Liver (tissue), 3 donors: ENCODE measurements around the gene SLC6A7.

ENCODE experiments used
- JUND ChIP-seq, 2 donors: IDR thresholded peaks; 2 replicates each; pipeline ENCODE4 v1.6.1; 2016; ENCODE audit warnings: antibody characterized with exemption in 2 of 2
- RAD21 ChIP-seq, 2 donors: IDR thresholded peaks; 2 replicates each; pipeline ENCODE4 v1.6.1; 2016; ENCODE audit warnings: antibody characterized with exemption in 2 of 2, mild to moderate bottlenecking in 2 of 2
- TAF1 ChIP-seq: conservative IDR thresholded peaks from 2 replicates; pipeline ENCODE4 v1.6.1; 2016; ENCODE audit warnings: antibody characterized with exemption, mild to moderate bottlenecking
- TF ChIP-seq, protein P1 (sequence below): fragments of 150-350 bp; IDR thresholded peaks from 2 replicates; pipeline ENCODE4 v1.5.1; 2017; ENCODE audit warnings: improper control_type of control experiment, low read depth, low read length; ENCODE audit not compliant: missing input control
- TF ChIP-seq, protein P2 (sequence below): IDR thresholded peaks from 2 replicates; pipeline ENCODE4 v1.6.1; 2016; ENCODE audit warnings: antibody characterized with exemption
- TF ChIP-seq, protein P3 (sequence below): IDR thresholded peaks from 2 replicates; pipeline ENCODE4 v1.6.1; 2016; ENCODE audit warnings: antibody characterized with exemption, mild to moderate bottlenecking
- donor health status: healthy.
- donor health status: healthy.

DNA sequence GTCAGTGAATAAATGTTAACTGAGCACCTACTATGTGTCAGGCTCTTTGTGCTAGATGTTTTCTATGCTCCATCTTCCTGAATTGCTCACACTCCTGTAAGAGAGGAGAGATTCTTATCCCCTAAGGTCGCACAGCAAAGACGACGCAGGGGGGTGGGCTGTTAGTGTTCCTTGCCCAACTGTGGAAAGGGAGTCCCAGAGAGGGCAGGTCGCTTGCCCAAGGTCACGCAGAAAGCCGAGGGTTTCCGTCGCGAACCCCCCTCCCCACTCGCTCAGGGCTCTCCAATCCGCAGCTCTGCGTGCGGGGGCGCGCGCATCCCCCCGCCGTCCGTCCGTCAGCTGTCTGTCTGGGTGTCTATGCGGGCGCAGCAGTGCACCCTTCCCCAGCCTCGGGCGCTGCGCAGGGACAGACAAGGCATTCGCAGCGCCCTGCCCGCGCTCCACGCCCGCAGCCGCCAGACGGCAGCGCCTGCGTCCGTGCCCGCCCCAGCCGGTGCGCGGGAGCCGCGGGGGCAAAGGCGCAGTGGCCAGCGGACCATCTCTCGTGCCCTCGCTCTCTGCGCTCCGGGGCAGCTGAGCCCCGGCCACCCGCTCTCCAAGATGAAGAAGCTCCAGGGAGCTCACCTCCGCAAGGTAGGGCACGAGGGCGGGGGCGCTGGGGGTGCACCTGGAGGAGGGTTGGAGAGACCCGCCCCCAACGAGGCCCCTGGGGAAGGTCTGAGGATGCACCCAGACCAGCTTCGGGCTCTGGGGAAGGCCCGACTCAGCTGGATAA is at the start of gene SLC6A7:
- TF ChIP-seq, protein P1, sequence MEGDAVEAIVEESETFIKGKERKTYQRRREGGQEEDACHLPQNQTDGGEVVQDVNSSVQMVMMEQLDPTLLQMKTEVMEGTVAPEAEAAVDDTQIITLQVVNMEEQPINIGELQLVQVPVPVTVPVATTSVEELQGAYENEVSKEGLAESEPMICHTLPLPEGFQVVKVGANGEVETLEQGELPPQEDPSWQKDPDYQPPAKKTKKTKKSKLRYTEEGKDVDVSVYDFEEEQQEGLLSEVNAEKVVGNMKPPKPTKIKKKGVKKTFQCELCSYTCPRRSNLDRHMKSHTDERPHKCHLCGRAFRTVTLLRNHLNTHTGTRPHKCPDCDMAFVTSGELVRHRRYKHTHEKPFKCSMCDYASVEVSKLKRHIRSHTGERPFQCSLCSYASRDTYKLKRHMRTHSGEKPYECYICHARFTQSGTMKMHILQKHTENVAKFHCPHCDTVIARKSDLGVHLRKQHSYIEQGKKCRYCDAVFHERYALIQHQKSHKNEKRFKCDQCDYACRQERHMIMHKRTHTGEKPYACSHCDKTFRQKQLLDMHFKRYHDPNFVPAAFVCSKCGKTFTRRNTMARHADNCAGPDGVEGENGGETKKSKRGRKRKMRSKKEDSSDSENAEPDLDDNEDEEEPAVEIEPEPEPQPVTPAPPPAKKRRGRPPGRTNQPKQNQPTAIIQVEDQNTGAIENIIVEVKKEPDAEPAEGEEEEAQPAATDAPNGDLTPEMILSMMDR: no peak
- TF ChIP-seq, protein P2, sequence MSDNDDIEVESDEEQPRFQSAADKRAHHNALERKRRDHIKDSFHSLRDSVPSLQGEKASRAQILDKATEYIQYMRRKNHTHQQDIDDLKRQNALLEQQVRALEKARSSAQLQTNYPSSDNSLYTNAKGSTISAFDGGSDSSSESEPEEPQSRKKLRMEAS: no peak
- TF ChIP-seq, protein P3, sequence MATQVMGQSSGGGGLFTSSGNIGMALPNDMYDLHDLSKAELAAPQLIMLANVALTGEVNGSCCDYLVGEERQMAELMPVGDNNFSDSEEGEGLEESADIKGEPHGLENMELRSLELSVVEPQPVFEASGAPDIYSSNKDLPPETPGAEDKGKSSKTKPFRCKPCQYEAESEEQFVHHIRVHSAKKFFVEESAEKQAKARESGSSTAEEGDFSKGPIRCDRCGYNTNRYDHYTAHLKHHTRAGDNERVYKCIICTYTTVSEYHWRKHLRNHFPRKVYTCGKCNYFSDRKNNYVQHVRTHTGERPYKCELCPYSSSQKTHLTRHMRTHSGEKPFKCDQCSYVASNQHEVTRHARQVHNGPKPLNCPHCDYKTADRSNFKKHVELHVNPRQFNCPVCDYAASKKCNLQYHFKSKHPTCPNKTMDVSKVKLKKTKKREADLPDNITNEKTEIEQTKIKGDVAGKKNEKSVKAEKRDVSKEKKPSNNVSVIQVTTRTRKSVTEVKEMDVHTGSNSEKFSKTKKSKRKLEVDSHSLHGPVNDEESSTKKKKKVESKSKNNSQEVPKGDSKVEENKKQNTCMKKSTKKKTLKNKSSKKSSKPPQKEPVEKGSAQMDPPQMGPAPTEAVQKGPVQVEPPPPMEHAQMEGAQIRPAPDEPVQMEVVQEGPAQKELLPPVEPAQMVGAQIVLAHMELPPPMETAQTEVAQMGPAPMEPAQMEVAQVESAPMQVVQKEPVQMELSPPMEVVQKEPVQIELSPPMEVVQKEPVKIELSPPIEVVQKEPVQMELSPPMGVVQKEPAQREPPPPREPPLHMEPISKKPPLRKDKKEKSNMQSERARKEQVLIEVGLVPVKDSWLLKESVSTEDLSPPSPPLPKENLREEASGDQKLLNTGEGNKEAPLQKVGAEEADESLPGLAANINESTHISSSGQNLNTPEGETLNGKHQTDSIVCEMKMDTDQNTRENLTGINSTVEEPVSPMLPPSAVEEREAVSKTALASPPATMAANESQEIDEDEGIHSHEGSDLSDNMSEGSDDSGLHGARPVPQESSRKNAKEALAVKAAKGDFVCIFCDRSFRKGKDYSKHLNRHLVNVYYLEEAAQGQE: no peak
- TF ChIP-seq TAF1 (no peak), RAD21 (IDR thresholded peaks at IDR 0.05) (no peak), JUND (IDR thresholded peaks at IDR 0.05) (no peak)
